Measurements from ENCODE around the gene ERBB3.

Gene ERBB3

GRCh38 chr12:56127485-56127887, 47.5 kb downstream of the ERBB3 start:
- ChIA-PET CTCF (interaction anchor here (0.7 to 6.8 kb wide), 11 partner anchors 9 to 131 kb away, joined by 3 to 65 read pairs (median 4); partner anchors contain the start of genes MYL6, RPL41, SMARCC2 and ZC3H10), POLR2A (interaction anchor here (0.6 to 3.8 kb wide), 28 partner anchors 9 to 501 kb away, joined by 3 to 99 read pairs (median 6); partner anchors contain the start of genes CNPY2, COQ10A, MYL6 and MYL6B)
- Histone ChIP-seq H3K27ac (ENCODE audit: extremely low read depth, low read depth, low read length) (peak overlapping the region; percentile 1; the same call in 1 of the 2 replicates), H3K4me3 (ENCODE audit: low read depth, low read length) (peak overlapping the region; percentile 21), H3K36me3 (ENCODE audit: control insufficient read depth in 2 of 2, insufficient read depth in 1 of 2, low read length in 2 of 2) (peaks cover 9 to 35% of the 10 kb centered on the region in 2 experiments; a peak in 2 of 3 replicates), H3K4me1 (ENCODE audit: control insufficient read depth, insufficient read depth, low read length) (peaks cover 9% of the 10 kb centered on the region), H3K9me3 (ENCODE audit: control insufficient read depth, insufficient read depth, low read depth, low read length) (no peaks in the 10 kb centered on the region)
- TF ChIP-seq GLI4 (tag by site-specific recombination; IDR thresholded peaks at IDR 0.05) (no peak), ZNF501 (tag by site-specific recombination; IDR thresholded peaks at IDR 0.05) (0 out of 2 replicates have a peak, but pooled peaks have one; percentile 17), ZNF513 (tag by site-specific recombination; IDR thresholded peaks at IDR 0.05) (peak; percentile 17; the same call in 1 of the 2 replicates), ZFHX2 (tag by site-specific recombination; conservative IDR thresholded peaks at IDR 0.05) (no peak), ZNF561 (tag by site-specific recombination; IDR thresholded peaks at IDR 0.05; ENCODE audit: borderline replicate concordance) (0 out of 2 replicates have a peak, but pooled peaks have one; percentile 34), ZNF76 (tag by site-specific recombination; IDR thresholded peaks at IDR 0.05; ENCODE audit: borderline replicate concordance, low read depth) (0 out of 2 replicates have a peak, but pooled peaks have one; percentile 26), ZNF639 (tag by site-specific recombination; IDR thresholded peaks at IDR 0.05) (0 out of 2 replicates have a peak, but pooled peaks have one; percentile 50), ZNF626 (tag by site-specific recombination; IDR thresholded peaks at IDR 0.05) (no peak), KLF17 (tag by site-specific recombination; IDR thresholded peaks at IDR 0.05) (0 out of 2 replicates have a peak, but pooled peaks have one; percentile 44), PRDM1 (tag by site-specific recombination; IDR thresholded peaks at IDR 0.05) (peak; percentile 96), ZNF777 (tag by site-specific recombination; IDR thresholded peaks at IDR 0.05; ENCODE audit: borderline replicate concordance) (no peak), IKZF3 (tag by site-specific recombination; IDR thresholded peaks at IDR 0.05) (peak; percentile 83), ZNF394 (tag by site-specific recombination; IDR thresholded peaks at IDR 0.05; ENCODE audit: borderline replicate concordance) (no peak), ZNF449 (tag by site-specific recombination; IDR thresholded peaks at IDR 0.05) (peak; percentile 39; the same call in 1 of the 2 replicates), ZNF660 (tag by site-specific recombination; IDR thresholded peaks at IDR 0.05) (0 out of 2 replicates have a peak, but pooled peaks have one; percentile 10), ZFP37 (tag by site-specific recombination; IDR thresholded peaks at IDR 0.05) (peak; percentile 38), ZNF211 (tag by site-specific recombination; IDR thresholded peaks at IDR 0.05; ENCODE audit: low read depth) (no peak), KLF16 (tag by site-specific recombination; IDR thresholded peaks at IDR 0.05) (peak; percentile 45; the same call in 1 of the 2 replicates), MZF1 (tag by site-specific recombination; IDR thresholded peaks at IDR 0.05; ENCODE audit: borderline replicate concordance) (peak; percentile 58; the same call in 1 of the 2 replicates), ZSCAN23 (tag by site-specific recombination; IDR thresholded peaks at IDR 0.05) (0 out of 2 replicates have a peak, but pooled peaks have one; percentile 45), ZBTB48 (tag by site-specific recombination; IDR thresholded peaks at IDR 0.05) (peak; percentile 84)

Measured in HEK293 (cell line).